Activated T-cell treated with anti-CD3 and anti-CD28 coated beads for 4 hours (primary cell): ENCODE results near the gene CCDC120.

Experiments
- DNase-seq: peaks from one replicate; pipeline ENCODE4 v3.0.0-alpha.2; 2020

The CCDC120 gene

DNA sequence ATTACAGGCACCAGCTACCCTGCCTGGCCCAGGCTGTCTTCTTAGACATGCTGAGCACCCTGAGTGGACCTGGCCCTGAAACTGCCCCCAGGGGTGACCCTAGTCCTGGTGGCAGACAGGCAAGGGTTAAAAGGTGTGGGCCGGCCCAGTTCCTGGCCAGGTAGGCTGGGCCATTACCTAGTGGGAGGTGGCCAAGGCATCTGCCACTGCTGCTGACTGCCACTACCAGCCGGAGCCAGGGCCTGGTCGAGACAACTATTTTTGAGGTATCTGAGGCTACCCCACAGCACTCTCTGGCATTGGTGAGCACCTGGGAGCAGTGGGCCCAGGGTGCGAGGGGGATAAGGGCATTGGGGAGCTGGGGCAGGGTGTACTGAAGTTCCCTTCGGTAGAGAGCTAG, at the start of gene CCDC120:
TSS of gene CCDC120 (plus strand) at position 206 of the 400 bp plus-strand sequence. CDS start 3,043 bp downstream, outside the sequence.
- DNase-seq, result no peak

DNA sequence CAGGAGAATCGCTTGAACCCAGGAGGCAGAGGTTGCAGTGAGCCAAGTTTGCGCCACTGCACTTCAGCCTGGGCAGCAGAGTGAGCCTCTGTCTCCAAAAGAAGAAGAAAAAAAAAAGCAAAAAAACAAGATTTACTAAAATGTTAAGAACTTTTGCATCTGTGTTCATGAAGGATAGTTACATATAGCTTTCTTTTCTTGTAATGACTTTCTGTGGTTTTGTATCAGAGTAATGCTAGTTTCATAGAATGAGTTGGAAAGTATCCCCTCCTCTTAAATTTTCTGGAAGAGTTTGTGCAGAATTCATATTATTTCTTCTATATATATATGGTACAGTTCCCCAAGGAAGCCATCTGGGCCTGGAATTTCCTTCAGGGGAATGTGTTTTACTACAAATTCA, 39.7 kb upstream of the CCDC120 start:
- DNase-seq, result no peak

GRCh38 chrX:49019599-49020249, 39.1 kb upstream of the CCDC120 start:
- no peak for DNase-seq

DNA sequence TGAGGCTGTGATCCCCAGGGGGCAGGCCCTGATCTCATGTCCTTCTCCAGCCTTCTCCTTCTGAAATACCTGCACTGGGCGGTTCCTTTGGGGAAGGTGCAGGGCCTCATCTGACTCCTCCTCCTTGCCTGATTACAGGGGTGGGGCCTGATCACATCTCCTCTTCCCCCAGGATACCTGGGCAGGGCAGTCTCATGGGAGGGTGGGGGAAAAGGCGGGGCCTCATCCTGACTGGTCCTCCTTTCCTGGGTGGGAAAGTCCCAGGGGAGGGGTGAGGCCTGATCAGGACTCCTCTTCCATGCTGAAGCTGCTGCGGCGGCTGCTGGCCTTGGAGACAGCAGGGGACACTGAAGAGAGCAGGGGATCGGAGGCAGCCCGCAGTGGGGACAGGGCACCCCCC, 28.9 kb upstream of the CCDC120 start:
- no peak for DNase-seq

DNA sequence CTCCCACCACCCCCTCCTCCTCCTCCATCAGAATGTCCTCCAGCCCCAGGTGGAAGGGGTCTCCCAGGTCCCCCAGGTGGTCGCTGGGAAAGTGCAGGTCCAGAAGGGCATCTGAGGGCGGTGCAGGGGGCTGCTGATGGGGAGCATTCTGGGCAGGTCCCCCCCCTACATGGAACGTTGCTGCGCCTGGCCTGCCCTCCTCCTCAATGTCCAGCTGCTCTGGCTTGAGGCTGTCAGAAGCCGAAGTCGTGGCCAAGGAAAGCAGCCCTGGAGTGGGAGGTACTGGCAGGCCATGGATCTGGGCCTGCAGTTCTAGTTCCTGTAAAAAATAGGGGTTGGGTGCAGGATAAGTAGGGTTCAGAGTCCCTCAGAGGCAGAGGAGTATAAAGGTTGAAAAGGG, 28.5 kb upstream of the CCDC120 start:
- no peak for DNase-seq

DNA sequence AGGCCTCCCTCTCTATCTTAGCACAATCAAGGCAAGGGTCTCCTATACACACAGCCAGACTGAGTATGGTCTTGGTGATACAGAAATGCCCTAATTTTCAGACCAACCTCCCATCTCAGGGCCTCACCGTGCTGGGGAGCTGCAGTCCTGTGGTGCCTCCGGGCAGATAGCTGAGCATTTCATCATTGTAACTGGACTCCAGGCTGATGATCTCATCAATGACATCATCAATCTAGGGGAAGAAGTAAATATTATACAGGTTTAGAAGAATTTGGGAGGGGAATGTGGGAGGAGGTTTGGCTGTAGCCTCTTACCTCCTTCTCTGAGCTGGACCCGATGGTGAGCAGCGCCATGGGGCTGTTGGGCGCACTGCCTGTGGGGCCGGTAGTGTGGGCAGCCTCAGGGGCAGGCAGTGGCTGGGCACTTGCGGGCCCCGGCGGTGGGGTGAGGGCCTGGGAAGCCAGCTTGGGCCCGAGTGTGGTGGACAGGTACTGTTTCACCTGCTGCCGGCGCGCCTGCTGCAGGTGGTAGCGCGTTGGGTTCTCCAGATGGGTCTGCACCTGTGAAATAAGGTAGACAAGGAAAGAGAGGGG, 20.8 kb upstream of the CCDC120 start:
- no peak for DNase-seq

DNA sequence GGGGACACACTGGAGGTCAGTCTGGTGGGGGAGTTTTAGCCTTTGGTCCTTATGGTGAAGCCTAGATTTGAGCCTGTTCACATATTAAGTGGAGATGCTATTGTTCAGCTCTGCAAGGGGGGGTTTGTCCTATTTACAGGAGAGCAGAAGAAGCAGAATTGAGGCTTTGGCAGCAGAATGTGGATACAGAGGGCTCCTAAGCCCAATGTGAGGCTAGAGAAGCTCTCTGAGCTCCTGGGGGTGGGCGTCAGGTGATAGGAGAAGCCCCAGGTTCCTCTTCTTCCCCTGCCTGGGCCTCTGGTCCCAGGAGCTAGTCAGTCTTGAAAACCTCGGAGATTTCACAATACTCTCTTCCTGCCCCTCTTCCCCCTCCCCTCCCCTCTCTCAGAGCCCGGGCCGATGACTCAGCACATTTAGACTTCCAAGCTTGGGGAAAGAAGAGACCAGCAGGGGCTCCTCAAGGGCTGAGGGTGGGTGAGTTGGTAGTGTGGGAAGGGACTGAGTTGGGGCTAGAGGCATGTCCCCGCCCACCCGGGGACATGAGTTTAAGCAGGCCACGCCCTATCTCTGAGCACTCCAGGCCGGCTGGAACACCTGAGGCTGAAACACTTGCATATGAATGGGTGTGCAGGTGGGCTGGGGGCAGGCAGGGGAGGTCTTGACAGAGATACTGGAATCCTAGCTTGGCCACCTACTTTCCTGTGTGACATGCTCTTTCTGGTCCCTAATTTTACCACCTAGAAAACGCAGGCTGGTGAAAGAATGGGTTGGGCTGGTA, 19.0 kb upstream of the CCDC120 start:
- DNase-seq, result peak; percentile 17

DNA sequence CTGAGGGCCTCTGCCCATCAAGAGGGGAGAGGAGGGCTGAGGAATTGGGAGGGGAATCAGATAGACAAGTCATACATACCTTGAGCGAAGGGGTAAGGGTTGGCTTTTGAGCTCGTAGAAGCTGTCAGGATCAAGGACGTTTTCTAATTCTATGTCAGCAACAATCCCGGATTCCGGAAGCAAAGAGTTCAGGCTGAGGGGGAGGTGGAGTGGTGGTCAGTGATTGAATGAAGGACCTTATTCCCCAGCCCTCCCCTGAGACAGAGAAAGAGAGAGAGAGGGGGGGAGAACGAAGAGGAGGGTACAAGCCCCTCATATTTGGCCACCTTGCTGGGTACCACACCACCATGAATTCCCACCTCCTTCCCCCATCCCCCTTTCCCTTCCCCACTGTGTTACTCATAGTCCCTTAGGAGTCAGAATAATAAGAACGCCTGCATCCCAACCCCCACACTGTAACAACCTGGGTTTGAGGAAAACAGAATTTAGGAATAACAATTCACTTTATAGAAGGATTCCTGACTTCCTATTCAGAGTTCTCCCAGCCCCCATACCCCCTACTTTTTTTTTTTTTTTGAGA, 18.3 kb upstream of the CCDC120 start:
- no peak for DNase-seq

- DNase-seq, result no peak
Observed at GRCh38 chrX:49041744-49042580, 16.8 kb upstream of the CCDC120 start.

DNA sequence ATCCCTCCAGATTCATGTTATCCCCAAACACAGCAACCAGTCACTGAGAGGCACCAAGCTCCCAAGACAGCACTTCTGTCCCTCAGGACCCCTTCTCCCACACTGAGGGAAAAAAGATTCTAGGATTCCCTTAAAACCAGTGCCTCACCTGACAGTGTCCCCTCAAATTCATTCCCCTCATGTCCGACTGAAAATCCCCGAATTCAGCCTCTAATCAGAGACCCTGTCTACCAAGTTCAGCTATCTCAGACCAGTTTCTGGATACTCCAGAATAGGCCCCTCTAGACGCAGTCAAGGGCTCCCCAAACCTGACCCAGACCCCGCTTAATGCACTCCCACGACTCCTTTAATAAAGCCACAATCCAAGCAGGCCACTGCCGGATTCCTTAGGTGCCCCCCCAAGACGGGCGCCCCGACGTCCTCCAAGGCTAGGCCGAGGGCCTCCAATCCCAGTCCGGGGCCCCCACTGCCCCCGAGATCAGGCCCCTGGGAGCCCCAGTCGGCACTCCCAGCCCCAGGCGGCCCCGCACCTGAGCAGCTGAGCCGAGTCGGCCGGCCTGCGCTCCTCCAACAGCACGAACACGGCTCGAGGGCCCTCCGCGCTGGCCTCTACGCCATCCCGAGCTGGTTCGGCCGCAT, 16.1 kb upstream of the CCDC120 start:
- DNase-seq, result no peak

- DNase-seq, result peak; percentile 89
Observed at GRCh38 chrX:49043220-49043986, 15.4 kb upstream of the CCDC120 start, which contains the start of gene TFE3. TSS of gene TFE3 (minus strand) at chrX:49043357. CDS start at chrX:49043226, 131 bp downstream.

DNA sequence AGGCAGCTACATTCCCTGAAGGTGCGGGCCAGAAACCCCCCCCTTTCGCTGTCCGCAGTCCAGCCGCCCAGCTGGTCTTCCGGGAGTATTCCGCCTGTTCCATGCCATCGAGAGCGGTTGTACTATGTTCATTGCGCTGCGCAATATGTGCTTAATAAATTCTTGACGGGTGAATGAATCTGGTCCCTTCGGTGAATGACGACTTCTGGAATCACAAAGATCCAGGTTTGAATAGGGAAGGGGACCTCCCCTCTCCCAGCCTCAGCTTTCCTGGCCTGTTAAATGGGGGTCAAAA, 14.9 kb upstream of the CCDC120 start:
- DNase-seq, result no peak

GRCh38 chrX:49053223-49054072, 5.4 kb upstream of the CCDC120 start:
- peak; percentile 40 for DNase-seq

- DNase-seq, result no peak
Observed at GRCh38 chrX:49054073-49054762, 4.6 kb upstream of the CCDC120 start.

GRCh38 chrX:49059201-49059600, 402 bp downstream of the CCDC120 start:
- no peak for DNase-seq

- DNase-seq, result no peak
Observed at GRCh38 chrX:49059681-49060085, 884 bp downstream of the CCDC120 start.

GRCh38 chrX:49060914-49061313, 2.1 kb downstream of the CCDC120 start:
- no peak for DNase-seq

- no peak for DNase-seq
Observed at GRCh38 chrX:49061490-49061889, 2.7 kb downstream of the CCDC120 start.

DNA sequence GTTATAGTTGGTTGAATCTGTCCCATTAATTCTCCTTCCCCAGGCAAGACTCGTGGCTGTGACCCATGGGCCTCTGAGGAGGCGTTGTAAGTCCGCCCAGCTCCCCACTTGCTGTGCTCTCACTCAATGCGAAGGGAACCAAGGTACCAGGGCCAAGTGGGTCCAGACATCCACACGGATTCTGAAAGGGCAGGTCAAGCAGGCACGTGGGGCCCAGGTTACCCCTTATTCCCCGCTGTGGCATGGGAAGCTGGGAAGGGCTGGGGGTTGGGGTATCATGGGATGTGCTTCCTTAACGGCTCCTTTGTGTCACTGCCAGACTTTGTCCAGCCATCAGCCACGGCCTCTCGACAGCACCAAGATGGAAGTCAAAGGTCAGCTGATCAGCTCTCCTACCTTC, 3.1 kb downstream of the CCDC120 start:
- DNase-seq, result no peak

DNA sequence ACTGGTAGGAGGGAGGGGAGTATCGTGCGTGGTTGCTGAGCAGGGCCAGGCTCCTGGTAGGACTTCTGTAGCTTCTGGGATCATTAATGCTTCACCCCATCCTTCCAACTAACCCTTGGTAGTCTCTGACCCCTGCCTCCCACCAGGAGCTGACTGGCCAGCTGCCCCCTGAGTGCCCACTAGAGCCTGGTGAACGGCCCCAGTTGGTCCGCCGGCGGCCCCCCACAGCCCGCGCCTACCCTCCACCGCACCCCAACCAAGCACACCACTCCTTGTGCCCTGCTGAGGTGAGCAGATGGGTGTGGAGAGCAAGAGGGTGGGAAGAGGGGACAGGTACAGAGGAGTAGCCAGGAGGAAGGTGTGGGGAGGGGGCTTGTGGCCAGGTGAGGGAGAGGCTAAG, 4.9 kb downstream of the CCDC120 start:
- DNase-seq, result no peak
